Activated T-cell treated with anti-CD3 and anti-CD28 coated beads for 1 hour (primary cell): ENCODE measurements around the gene LYPD6.

Experiments used
- DNase-seq: peaks from one replicate; pipeline ENCODE4 v3.0.0-alpha.2; 2020; ENCODE audit warnings: low read depth

The LYPD6 gene

DNA sequence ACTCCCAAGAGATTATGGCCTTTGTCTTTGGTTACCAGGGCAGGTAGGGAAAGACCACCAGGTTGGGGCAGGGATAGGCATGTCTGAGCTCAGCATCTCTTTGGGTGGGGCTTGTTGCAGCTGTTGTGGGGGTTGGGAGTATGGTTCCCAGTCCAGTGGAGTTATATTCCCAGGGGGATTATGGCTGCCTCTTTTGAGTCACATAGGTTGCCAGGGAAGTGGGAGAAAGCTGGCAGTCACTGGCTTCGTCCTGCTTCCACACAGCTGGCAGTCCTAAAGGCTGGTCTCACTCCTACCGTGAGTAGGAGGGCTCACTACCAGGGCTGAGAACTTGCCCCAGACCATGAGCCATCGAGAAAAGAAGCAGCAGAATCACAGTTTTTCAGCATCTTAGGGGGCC lies 79.1 kb downstream of the LYPD6 start:
- DNase-seq = no peak

DNA sequence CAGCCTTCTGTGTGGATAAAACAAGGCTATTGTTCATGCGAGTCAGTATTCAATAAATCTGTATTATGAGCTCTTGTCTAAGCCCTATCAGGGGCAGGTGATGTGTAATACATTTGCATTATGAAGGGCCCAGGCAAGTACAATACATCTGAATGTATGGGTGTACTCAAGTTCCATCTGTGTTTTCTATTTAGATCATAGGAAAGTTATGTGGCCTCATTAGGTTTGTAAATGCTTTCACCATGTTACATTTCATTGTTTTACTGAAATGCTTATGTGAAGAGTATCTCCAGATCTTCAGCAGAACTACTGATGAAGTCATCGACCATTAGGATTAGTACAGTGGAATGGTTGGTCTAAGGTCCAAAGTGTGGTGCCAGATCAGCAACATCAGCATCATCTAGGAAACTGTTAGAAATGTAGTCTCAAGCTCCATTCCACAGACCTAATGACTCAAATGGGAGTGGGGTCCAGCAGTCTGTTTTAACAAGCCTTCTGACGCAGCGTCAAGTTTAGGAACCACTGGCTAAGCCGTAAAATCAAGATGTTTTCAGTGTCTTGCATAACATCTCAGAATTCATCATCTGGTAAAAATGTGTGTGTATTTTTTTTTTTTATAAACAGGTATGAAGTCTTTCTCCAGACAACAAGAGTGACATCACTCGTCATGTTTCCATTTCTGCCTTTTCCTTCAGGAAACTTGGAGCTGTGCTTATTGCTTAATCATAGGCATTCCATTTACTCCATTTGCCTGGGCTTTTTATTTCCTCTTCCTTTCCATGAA lies 80.5 kb downstream of the LYPD6 start:
- no peak for DNase-seq

DNA sequence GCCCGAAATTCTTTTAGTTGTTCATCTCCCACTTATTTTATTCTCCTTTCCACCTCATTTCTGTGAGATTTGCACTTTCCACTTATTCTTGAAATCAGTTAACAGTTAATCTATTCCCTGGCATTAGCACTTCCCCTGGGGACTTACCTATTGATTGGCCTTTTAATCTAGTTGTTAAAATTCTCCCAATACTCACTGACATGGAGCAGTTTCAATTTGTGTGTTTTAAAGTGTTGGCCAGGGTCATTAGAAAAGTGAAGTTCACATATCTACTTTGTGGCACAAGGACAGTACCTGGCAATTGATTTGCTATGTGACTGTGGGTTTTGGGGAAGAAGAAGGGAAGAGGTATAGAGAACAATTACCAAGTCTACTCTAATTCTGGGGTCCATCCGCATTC lies 83.1 kb downstream of the LYPD6 start:
- no peak for DNase-seq

DNA sequence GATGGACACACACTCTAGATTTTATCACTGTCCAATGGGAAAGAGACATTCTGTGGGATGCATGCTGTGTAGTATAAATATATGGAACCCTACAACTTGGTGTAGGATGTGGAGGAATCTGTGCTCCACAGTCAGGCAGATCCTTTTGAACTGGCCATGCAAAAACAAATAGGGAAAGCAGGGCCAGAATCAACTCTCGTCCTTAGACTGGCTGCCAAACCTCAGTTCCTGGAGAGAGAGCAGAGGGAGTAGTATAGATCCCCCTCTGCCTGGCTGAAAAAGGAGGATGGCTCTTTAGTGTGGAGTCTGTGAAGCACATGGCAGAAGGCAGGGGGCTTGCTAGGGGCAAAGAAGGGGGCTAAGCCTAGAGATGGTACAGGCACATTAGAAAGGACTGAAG lies 84.7 kb downstream of the LYPD6 start:
- no peak for DNase-seq

DNA sequence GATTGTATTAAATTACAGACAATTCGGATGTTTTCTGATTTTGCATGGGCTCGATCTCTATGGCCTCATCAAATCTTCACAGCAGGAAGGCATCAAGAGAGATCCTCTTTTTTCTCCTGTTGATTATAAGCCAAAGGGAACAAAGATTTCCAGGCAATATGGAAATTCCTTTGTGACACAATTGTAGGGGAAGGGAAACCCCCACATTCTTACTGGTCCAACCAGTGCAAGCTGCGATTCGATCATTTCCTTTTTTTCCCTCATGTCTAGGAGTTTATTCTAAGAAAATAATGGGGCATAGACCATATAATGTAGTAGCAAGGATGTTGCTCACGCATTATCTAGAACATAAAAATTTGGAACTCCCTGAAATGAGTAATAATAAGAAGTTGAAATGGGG lies 87.7 kb downstream of the LYPD6 start:
- DNase-seq = no peak

DNA sequence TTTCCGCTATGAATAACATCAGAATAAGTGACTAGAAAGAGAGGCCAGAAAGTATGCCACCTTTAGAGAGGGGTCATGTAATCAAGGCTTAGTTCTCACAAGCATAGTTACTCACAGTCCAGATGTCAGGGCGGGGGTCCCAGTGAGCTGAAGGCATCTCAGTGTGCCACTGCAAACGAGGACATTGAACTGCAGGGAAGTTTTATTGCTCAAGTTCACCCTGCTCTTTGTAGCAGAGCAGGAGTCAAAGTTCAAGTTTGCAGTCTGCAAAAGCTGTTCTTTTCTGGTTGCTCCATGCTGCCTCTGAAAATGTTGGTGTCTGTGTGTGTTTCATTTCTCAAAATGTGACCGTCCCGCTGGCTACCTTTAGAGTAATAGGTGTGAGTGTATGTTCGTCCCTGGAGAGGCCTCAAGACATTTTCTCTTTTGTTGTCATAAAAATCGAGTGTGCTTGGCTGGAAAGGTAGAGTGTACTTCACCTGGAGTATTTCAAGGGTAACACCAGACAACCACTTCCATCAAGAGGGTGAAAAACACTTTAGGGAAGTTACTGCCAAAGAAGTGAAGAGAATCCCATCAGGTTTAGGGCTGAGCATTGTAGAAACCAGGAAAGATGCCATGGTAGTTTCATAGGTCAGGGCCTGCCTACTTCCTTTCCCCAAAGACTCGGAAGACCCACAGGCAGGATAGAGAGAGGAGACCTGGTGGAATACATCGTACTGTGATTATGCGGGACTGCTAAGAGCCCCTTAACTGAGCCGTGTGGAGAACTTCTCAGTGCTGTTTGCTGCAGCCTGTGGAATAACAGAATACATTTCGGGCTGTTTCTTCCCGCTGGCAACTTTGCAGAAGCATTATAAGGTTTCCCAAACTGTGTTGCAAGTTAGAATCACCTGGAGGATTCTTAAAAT lies 89.9 kb downstream of the LYPD6 start:
- no peak for DNase-seq

DNA sequence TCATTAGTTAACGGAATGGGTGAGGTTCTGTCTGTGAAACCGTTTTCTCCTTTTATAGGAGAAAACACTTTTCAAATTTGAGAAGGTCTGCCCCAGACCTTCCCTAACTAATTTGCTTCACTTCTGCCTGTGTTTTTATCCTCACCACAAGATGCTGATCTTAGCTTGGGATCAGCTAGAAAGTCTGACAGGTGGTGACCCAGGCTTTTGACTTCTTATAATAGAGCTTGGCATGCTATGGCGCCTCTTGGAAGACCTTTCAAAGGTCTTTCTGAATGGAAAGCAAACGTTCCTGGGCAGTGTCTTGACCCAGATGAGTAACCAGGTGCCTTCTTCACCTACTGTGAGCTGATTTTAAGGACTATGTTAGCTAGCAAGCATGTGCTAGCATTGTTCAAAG lies 91.4 kb downstream of the LYPD6 start:
- DNase-seq = no peak

DNA sequence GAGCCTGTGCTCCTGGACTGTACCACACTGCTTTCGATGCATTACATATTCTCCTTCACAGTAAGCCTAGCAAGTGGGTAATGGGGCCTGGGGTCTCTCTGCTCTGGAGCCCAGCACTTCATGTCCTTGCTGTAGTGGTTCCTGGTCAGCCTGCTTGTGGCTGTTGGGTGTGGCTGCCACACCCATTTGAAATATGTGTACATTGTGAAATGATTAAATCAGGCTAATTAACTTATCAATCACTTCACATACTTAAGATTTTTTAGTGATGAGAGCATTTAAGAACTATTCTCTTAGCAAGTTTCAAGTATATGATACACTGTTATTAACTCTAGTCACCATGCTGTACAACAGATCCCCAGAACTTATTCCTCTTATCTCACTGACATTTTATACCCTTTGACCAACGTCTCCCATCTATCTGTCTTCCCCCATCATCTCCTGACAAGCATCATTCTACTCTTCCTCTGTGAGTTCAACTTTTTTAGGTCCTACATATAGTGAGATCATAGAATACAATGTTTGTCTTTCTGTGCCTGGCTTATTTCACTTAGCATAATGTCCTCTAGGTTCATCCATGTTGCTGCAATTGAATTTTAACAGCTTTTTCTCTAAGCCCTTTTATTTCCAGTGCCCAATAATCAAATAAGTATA lies 92.1 kb downstream of the LYPD6 start:
- DNase-seq = no peak

DNA sequence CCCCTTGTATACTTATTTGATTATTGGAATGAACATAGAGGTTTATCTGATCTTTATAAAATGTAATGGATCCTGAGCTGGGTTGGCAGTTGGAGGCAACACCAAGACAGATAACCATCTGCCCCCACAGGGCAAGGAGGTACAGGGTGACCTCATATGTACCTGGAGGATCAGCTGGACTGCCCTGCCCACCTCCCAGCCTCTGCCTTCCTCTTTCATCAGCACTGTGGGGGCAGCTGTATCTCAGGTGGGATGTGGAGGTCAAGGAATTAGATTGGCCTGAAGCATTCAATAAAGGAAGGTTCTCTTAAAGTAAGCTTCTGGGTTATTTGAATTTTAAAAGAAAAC lies 92.6 kb downstream of the LYPD6 start:
- no peak for DNase-seq

DNA sequence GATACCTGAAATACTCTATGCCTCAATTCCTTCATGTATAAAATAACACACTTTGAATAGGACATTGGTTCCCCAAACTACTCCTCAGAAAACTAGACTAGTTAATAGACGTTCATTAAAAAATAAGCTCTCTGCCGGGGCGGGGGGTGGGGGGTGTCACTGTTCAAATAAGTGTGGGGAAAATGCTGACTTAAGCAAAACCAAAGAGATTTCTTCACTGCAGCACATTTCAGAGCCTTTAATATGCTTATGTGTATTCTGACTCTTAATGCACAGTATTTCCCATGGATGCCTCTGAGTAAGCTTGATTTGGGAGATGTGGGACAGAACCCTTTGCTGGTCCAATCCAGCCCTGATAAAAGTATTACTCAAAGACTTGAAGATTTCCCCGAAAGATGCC lies 93.2 kb downstream of the LYPD6 start:
- DNase-seq = no peak

DNA sequence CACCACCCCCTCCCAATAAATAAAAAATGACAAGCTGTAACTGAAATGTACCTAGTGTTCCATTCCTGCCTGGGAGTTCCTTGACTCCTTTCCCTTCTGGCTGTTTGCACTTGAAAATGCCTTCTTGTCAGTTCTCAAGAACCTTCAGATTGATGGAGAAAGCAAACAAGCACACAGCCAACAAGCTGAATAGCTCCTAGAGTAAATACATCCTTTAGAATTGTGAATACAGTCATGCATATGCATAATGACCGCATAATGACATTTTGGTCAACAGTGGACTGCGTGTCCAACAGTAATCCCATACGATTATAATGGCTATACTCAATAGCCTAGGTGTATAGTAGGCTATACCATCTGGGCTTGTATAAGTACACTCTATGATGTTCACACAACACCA lies 97.0 kb downstream of the LYPD6 start:
- DNase-seq = no peak

DNA sequence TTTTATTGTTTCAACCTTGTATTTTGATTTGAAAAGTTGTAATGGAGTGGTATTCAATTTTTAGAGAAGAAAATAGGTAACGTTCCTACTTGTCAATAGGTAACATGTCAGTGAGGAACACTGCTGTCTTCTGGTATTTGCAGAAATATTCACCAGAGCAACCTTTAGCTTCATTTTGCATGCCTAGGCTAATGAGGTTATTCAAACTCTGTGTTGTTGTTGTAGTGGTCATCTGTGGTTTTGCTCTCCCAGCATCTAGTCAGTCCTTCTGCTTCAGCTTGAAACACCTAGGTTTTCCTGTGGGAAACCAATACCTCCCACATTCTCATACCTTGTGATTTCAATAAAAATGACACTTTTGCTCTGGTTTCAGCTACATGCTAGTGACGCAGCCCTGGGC lies 98.4 kb downstream of the LYPD6 start:
- DNase-seq = no peak

DNA sequence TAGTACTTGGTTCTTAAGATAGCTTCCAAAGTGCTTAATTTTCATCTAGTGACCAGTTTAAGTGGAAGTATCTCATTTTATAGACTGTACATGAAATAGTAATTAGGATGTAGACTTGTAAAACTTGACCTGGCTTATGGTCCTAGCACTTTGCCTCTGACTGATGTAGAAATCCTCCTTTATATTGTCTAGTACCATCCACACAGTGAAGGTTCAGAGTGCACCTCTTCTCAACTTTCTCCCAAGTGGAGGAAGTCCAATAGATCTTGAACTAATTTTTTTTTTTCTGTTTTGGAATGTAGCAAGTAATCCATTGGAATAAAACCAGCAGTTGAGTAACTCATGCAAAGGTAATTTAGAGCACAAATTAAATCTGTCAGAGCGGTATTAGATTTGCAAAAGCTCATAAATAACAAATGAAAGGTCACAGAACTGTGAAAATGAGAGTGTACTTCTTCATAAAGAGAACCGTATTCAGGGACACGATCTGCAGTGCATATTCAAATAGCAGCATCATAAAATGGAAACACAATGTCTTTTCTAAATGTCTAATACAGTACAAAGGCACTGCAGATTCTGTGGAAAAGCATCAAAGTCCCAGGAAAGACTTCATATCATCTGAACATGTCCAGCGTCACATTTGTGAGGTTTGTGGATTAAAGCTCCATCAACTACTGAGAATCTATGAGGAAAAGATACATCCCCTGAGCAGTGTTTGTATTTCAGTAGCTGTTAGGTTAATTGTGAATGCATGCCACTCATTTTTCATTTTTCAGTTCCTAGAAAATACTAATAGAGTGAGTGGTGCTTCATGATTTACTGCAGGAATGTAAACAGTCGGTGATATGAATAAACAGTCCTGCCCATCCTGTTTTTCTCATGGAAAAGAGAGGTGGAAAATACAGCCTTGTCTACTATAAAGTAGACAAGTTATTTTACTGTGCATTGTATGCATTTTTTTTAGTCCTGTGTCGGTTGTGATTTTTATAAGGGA lies 100.7 kb downstream of the LYPD6 start:
- no peak for DNase-seq

DNA sequence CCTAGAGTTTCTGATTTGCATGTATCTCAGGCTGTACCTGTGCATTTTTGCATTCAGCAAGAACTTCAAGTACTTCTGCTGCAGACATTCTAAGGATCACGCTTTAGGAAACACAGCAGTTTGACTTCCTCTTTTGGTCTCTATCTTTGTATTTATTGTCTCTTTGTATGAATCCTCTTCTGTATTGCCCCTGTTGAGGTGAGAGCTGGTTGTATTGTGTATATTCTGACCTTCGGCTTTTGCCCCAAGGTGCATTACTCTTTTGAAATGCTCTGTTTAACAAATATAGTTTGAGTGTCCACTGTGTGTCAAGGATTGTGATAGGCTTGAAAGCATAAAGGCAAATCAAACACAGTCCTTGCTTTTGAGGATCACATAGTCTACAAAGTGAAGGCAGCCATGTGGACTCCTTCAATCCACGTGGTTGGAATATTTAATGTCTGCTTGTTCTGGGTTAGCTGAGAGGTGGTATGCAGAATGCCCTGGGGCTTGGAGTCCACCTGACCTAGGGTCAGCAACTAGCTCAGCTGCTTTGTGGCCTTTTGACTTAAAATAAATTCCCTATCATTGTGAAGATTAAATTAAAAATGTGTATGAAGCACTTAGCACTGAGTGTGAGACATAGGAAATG lies 108.1 kb downstream of the LYPD6 start:
- DNase-seq = no peak

DNA sequence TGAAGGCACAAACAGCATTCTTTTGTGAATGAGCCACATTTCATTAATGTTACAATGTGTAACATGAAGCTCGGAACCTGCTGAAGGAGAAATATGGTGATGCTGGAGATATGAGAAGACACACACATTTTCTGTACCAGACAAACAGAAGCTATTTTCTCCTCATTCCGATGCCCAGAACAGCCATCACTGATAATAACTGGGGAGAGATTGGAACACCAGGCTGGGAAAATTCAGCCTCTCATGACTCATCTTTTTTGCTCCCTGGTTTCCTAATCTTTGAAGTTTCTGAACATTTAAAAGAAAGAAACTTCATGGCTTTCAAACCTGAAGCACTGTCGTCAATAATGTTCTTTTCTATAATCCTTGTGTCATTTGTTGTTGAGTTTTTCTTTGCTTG lies 110.9 kb downstream of the LYPD6 start:
- DNase-seq = no peak

DNA sequence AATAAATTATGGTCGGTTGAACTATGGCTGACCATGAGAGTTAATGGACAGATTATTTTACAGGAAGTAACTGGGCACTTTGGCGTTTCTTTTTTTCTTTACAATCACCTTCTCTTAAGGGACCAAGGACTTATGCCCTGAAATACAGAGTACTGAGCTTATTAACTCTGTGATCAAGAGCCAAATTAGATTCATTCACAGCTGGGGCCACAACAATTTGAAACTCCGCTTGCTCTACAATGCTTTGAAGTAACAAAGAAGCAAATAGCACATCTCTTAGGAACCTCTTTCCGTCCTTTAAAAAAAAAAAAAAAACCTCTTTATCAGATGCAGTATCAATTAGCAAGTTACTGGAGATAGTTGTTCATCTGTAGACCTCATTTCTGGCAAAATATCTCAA lies 112.0 kb downstream of the LYPD6 start:
- DNase-seq = no peak

DNA sequence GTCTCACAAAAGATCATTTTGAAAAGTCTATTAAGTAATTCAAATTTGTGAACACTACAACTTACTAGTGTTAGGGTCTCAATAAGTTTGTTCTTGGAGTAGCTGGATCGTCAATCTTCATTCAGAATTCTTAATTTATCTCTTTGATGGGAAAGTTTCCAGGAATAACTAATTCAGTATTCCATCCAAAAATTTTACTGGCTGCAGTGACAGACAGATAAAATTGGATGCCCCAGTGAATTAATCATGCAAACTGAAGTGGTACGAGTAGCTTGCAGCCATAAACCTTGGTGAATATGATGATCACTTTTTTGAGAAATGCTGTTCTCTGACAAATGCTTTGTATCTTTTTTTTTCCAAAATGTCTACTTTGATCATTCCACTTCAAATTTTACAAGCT lies 112.8 kb downstream of the LYPD6 start:
- no peak for DNase-seq

DNA sequence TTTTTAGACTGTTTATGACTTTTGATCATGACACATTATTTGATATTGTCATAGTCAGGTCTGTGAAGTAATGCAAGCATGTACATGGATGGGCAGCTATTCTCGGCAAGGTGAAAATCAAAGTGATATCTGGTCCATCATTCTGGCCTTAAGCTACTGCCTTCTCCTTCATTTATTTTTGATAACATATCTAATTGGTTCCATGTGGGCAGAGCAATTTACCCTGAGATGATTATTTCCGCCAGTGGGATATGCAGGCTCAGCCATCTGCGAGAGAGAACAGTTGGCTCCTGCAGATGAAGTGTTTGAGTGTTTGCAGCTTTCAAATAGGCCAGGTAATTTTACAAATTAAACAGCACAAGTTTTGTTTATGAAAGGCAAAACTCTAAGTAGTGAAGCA lies 116.4 kb downstream of the LYPD6 start:
- no peak for DNase-seq

DNA sequence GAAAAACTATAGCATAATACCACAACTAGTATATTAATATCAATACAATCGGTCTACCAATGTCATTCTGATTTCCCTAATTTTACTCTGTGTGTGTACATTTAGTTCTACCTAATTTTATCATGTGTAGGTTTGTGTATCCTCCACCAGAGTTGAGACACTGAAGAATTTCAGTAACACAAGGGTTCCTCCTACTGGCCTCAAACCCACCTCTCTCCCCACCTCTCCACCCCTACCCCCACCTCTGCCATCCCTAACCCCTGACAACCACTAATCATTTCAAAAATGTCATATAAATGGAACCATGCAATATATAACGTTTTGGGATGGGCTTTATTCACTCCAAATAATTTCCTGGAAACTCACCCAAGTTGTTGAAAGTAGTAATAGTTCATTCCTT lies 117.9 kb downstream of the LYPD6 start:
- DNase-seq = no peak

DNA sequence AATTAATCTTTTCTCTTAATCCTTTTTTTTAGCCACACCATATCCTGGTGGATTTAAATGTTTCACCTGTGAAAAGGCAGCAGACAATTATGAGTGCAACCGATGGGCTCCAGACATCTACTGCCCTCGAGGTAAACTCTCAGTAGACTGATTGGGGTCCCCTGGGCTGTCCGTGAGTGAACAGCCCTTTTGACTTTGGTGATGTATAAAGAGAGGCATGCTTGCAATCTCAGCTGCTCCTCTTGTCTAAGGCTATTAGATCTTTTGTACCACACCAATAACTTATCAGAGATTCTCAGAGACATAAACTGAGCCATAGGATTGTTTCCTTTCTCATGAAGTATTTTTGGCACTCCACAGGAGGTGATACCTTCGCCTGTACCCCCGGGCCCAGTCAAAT lies 118.6 kb downstream of the LYPD6 start:
- DNase-seq = no peak

DNA sequence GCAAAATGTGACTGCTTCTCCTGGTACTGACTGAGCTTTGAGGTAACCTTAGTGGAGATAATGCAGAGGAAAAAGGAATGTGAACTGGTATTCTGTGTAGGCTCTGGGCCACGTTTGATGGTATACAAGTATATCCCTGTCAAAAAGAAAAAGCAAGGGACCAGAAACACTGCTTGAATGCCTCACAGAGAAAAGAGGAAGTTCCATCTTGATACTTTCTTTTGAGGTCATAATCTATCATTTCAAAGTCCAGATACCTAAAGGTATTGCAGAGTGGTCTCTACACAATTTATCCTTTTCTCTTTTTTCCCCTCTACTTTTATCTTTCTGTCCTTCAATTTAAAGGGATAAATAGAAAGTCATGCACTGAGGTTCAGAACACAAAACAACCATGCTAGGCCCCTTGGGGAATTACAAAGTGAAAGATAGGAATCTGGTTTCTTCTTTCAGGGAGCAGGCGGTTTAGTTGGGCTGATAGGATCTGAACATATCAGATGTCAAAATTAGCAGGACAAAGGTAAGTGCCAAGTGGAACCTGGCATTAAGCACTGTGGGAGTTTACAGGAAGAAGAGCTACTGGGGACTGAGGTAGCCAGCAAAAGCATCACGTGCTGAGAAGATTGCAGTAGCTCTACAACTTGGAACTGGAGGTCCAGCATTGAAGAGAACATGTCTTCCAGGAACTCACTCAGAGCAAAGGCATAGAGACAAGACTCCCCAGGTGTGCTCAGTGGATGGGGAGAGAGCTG lies 121.2 kb downstream of the LYPD6 start:
- no peak for DNase-seq
